Fibroblast of villous mesenchyme (primary cell): ENCODE results near the gene KCP. TPM values are rescaled to one million over a fixed set of nuclear protein-coding genes. Genes with fewer than 3 reads are reported as not detected.

ENCODE experiments used
- DNase-seq: peaks from one replicate; pipeline ENCODE4 v3.0.0-alpha.2; 2010; ENCODE audit warnings: low read depth
- H3K4me3 ChIP-seq: 2 replicates; pipeline ENCODE4 v1.5.1; 2011; ENCODE audit warnings: low read depth, mild to moderate bottlenecking, low read length
- CTCF ChIP-seq: IDR thresholded peaks from 2 replicates; pipeline ENCODE4 v1.5.1; 2012; ENCODE audit warnings: low read depth, mild to moderate bottlenecking, low read length; ENCODE audit not compliant: insufficient read depth
- total RNA-seq: library from RNA; depleted of rRNA; stranded (reverse); fragments of >200 nt; gene quantifications from 2 replicates; pipeline ENCODE4 v1.2.3, GENCODE V29; 2012

The KCP gene
- total RNA-seq, 1 donor, result not detected

GRCh38 chr7:128884561-128885369 is 25.7 kb downstream of the KCP start:
- H3K4me3 ChIP-seq, result no peak overlapping the region
- no peak for TF ChIP-seq CTCF
- DNase-seq, result no peak

- H3K4me3 ChIP-seq, result no peak overlapping the region
- peak; percentile 86 for TF ChIP-seq CTCF
- DNase-seq, result peak; percentile 67
These were observed 26.7 kb downstream of the KCP start for GRCh38 chr7:128883622-128884448.

- no peak for TF ChIP-seq CTCF
- DNase-seq, result no peak
- H3K4me3 ChIP-seq, result no peak overlapping the region
These were observed 28.4 kb downstream of the KCP start for GRCh38 chr7:128882134-128882533.

- no peak overlapping the region for H3K4me3 ChIP-seq
- no peak for DNase-seq
- no peak for TF ChIP-seq CTCF
These were observed 28.9 kb downstream of the KCP start for GRCh38 chr7:128881458-128882125.

- DNase-seq, result no peak
- no peak for TF ChIP-seq CTCF
- H3K4me3 ChIP-seq, result no peak overlapping the region
These were observed 29.6 kb downstream of the KCP start for GRCh38 chr7:128880791-128881457.
